Natural killer cell (primary cell): ENCODE data around the gene MATN1. TPM values are rescaled to one million over a fixed set of nuclear protein-coding genes. Genes with fewer than 3 reads are reported as not detected.

Source experiments
- ATAC-seq, 3 donors: fragments of 150-1000 bp in 2 of 3; fragments of 200-7000 bp in 1 of 3; cut with Tn5 transposase; 1 replicate in 1 of 3; 2 replicates in 2 of 3; pipeline ENCODE4 v1.10.0; 2021; ENCODE audit warnings: mild to moderate bottlenecking in 2 of 3, moderate library complexity in 2 of 3
- DNase-seq, 2 donors: peaks; one replicate each; pipeline versions ENCODE4 v3.0.0 to v3.0.0-alpha.2; 2013 to 2021; ENCODE audit warnings: mixed read lengths in 1 of 2
- H3K27ac ChIP-seq: one replicate; pipeline ENCODE4 v1.5.1; 2013; ENCODE audit warnings: mild to moderate bottlenecking, low read length
- H3K27me3 ChIP-seq: one replicate; pipeline ENCODE4 v1.6.1; 2013; ENCODE audit warnings: low read length; ENCODE audit not compliant: control insufficient read depth, insufficient read depth
- H3K36me3 ChIP-seq: one replicate; pipeline ENCODE4 v1.6.1; 2013; ENCODE audit warnings: low read length; ENCODE audit not compliant: control insufficient read depth, insufficient read depth
- H3K4me1 ChIP-seq: one replicate; pipeline ENCODE4 v1.6.1; 2013; ENCODE audit warnings: low read length; ENCODE audit not compliant: control insufficient read depth, insufficient read depth
- H3K4me3 ChIP-seq: one replicate; pipeline ENCODE4 v1.5.1; 2013; ENCODE audit warnings: low read length
- H3K9me3 ChIP-seq: one replicate; pipeline ENCODE4 v1.6.1; 2013; ENCODE audit warnings: low read length; ENCODE audit not compliant: control insufficient read depth, insufficient read depth
- H3K27ac Mint-ChIP-seq, 2 donors: one replicate each; pipeline ENCODE4 v1.8.0; 2022; ENCODE audit warnings: mild to moderate bottlenecking in 2 of 2, mixed read lengths in 2 of 2, moderate library complexity in 1 of 2
- H3K27me3 Mint-ChIP-seq, 2 donors: one replicate each; pipeline ENCODE4 v1.8.0; 2022; ENCODE audit warnings: low read depth in 2 of 2, mixed read lengths in 2 of 2
- H3K36me3 Mint-ChIP-seq: one replicate; pipeline ENCODE4 v1.8.0; 2022; ENCODE audit warnings: mixed read lengths
- H3K4me1 Mint-ChIP-seq, 2 donors: one replicate each; pipeline ENCODE4 v1.8.0; 2022; ENCODE audit warnings: mixed read lengths in 2 of 2
- H3K4me3 Mint-ChIP-seq: one replicate; pipeline ENCODE4 v1.8.0; 2022; ENCODE audit warnings: mild to moderate bottlenecking, moderate library complexity, mixed read lengths
- H3K9me3 Mint-ChIP-seq, 2 donors: one replicate each; pipeline ENCODE4 v1.8.0; 2022; ENCODE audit warnings: mixed read lengths in 2 of 2
- CTCF ChIP-seq: fragments of 200-600 bp; IDR thresholded peaks from one replicate; pipeline ENCODE4 v1.8.0; 2022; ENCODE audit warnings: antibody characterized with exemption
- WGBS: methylation state at CpG from one replicate; pipeline ENCODE4 v1.1.7; 2013; ENCODE audit warnings: missing lambda C conversion rate; ENCODE audit not compliant: insufficient coverage; 5-methylcytosine and 5-hydroxymethylcytosine counted together
- intact Hi-C: fragments of 100-400 bp; cut with micrococcal nuclease; formaldehyde crosslinking; loops from one replicate; pipeline ENCODE4 v1.14.2; 2022
- total RNA-seq, 4 donors: library from RNA; stranded (reverse); fragments of 120-200 nt in 1 of 4; gene quantifications; one replicate each; pipeline versions ENCODE4 v1.2.3 to v1.2.4, GENCODE V29; 2013 to 2022

Gene MATN1
- total RNA-seq, 3 donors from 2014 or later (not counting 1 experiment from before 2014, with no cell fraction given): 0.93 to 1.7 (median 1.2) TPM

GRCh38 chr1:30765556-30766434 is 42.4 kb upstream of the MATN1 start:
- H3K27me3 Mint-ChIP-seq: no peaks in the 10 kb centered on the region
- intact Hi-C loops: no loop called here
- Histone ChIP-seq H3K4me3 (no peak overlapping the region), H3K36me3 (no peaks in the 10 kb centered on the region), H3K27ac (no peak overlapping the region), H3K9me3 (no peaks in the 10 kb centered on the region), H3K4me1 (peaks cover 24% of the 10 kb centered on the region), H3K27me3 (no peaks in the 10 kb centered on the region)
- DNase-seq (no peak), ATAC-seq (no peak)
- no peaks in the 10 kb centered on the region for H3K9me3 Mint-ChIP-seq
- 87% methylated on average over 14 of the region's 15 CpGs for whole genome bisulfite sequencing
- H3K27ac Mint-ChIP-seq: no peak overlapping the region
- peaks cover 0 to 11% of the 10 kb centered on the region in 2 donors for H3K4me1 Mint-ChIP-seq
- H3K4me3 Mint-ChIP-seq: no peak overlapping the region
- no peaks in the 10 kb centered on the region for H3K36me3 Mint-ChIP-seq
- no peak for TF ChIP-seq CTCF

GRCh38 chr1:30764939-30765555 is 41.7 kb upstream of the MATN1 start:
- H3K36me3 ChIP-seq: no peaks in the 10 kb centered on the region
- no peak overlapping the region for H3K27ac Mint-ChIP-seq
- peaks cover 32% of the 10 kb centered on the region for H3K4me1 ChIP-seq
- DNase-seq: no peak
- H3K27me3 Mint-ChIP-seq: no peaks in the 10 kb centered on the region
- H3K4me3 ChIP-seq: no peak overlapping the region
- no peak for ATAC-seq
- H3K27me3 ChIP-seq: no peaks in the 10 kb centered on the region
- no peak for TF ChIP-seq CTCF
- intact Hi-C loops: no loop called here
- H3K4me3 Mint-ChIP-seq: no peak overlapping the region
- H3K9me3 Mint-ChIP-seq: no peaks in the 10 kb centered on the region
- H3K36me3 Mint-ChIP-seq: no peaks in the 10 kb centered on the region
- peaks cover 4 to 18% of the 10 kb centered on the region in 2 donors for H3K4me1 Mint-ChIP-seq
- no peak overlapping the region for H3K27ac ChIP-seq
- WGBS: 94% methylated on average over 18 of the region's 18 CpGs
- no peaks in the 10 kb centered on the region for H3K9me3 ChIP-seq

- H3K27ac ChIP-seq: no peak overlapping the region
- Mint-ChIP-seq H3K9me3 (no peaks in the 10 kb centered on the region), H3K4me1 (peaks cover 11 to 24% of the 10 kb centered on the region in 2 donors), H3K27me3 (no peaks in the 10 kb centered on the region), H3K27ac (no peak overlapping the region), H3K4me3 (no peak overlapping the region), H3K36me3 (no peaks in the 10 kb centered on the region)
- ATAC-seq (no peak), DNase-seq (no peak)
- H3K27me3 ChIP-seq: no peaks in the 10 kb centered on the region
- peaks cover 38% of the 10 kb centered on the region for H3K4me1 ChIP-seq
- WGBS: 93% methylated on average over 4 of the region's 5 CpGs
- intact Hi-C loops: no loop called here
- H3K36me3 ChIP-seq: no peaks in the 10 kb centered on the region
- no peak for TF ChIP-seq CTCF
- no peak overlapping the region for H3K4me3 ChIP-seq
- H3K9me3 ChIP-seq: no peaks in the 10 kb centered on the region
Observed at GRCh38 chr1:30764396-30764795, 41.0 kb upstream of the MATN1 start.
